Measurements from ENCODE around the gene BCAN. TPM values are rescaled to one million over a fixed set of nuclear protein-coding genes. Genes with fewer than 3 reads are reported as not detected.

The BCAN gene
- total RNA-seq, 1 donor from 2014 or later = not detected

DNA sequence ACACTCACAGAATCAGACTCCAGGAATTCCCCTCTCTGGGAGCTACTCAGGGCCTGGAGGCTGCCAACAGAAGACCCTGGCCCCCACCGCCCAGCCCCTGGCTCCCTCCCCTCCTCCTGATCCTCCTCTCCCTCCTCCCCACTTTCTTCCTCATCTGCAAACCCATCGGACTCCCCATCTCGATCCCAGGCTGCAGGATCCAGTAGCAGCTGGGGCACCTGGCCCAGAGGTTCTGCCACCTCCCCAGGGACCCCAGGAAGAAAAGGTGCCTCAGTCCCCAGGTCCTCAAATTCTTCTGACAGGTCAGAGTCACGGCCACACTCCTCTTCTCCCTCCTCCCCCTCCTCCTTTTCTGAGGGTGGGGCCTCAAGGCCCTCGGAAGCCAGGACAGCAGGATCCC, 27.9 kb downstream of the BCAN start:
- Histone ChIP-seq H3K27ac (peak overlapping the region; percentile 88 to 90), H3K4me3 (no peak overlapping the region), H3K36me3 (peaks cover 0 to 18% of the 10 kb centered on the region in 2 donors), H3K27me3 (no peaks in the 10 kb centered on the region), H3K4me1 (peaks cover 6 to 25% of the 10 kb centered on the region in 2 donors), H3K9me3 (no peaks in the 10 kb centered on the region)
- TF ChIP-seq, protein P1, sequence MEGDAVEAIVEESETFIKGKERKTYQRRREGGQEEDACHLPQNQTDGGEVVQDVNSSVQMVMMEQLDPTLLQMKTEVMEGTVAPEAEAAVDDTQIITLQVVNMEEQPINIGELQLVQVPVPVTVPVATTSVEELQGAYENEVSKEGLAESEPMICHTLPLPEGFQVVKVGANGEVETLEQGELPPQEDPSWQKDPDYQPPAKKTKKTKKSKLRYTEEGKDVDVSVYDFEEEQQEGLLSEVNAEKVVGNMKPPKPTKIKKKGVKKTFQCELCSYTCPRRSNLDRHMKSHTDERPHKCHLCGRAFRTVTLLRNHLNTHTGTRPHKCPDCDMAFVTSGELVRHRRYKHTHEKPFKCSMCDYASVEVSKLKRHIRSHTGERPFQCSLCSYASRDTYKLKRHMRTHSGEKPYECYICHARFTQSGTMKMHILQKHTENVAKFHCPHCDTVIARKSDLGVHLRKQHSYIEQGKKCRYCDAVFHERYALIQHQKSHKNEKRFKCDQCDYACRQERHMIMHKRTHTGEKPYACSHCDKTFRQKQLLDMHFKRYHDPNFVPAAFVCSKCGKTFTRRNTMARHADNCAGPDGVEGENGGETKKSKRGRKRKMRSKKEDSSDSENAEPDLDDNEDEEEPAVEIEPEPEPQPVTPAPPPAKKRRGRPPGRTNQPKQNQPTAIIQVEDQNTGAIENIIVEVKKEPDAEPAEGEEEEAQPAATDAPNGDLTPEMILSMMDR (IDR thresholded peaks at IDR 0.05) = no peak
- intact Hi-C loops (cut with DNase I) = no loop called here
- no peak for DNase-seq (ENCODE audit: low spot score in 2 of 2)

DNA sequence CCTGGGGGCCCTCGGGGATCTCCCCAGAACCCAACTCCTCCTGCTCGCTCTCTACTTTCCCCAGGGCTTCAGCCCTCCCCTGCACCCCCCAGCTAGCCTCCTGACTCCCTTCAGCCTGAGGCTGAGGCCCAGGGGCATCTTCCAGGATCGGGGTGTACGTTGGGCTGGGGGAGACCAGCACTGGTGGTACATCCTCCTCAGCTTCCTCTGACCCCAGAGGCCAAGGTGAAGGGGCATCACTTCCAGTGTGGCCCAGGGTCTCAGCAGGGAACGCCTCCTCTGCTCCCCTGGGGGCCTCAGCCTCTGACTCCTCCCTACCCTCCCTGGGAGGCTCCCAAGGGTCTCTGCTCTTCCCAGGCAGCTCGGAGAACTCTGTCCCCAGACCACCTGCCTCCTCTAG, 28.4 kb downstream of the BCAN start:
- DNase-seq (ENCODE audit: low spot score in 2 of 2) = no peak
- peak overlapping the region; percentile 26 to 49 for H3K27ac ChIP-seq
- H3K27me3 ChIP-seq = no peaks in the 10 kb centered on the region
- intact Hi-C loops (cut with DNase I) = no loop called here
- TF ChIP-seq, protein P1 (IDR thresholded peaks at IDR 0.05) = no peak
- peaks cover 0 to 18% of the 10 kb centered on the region in 2 donors for H3K36me3 ChIP-seq
- H3K4me3 ChIP-seq = no peak overlapping the region
- no peaks in the 10 kb centered on the region for H3K9me3 ChIP-seq
- peaks cover 1 to 22% of the 10 kb centered on the region in 2 donors for H3K4me1 ChIP-seq

DNA sequence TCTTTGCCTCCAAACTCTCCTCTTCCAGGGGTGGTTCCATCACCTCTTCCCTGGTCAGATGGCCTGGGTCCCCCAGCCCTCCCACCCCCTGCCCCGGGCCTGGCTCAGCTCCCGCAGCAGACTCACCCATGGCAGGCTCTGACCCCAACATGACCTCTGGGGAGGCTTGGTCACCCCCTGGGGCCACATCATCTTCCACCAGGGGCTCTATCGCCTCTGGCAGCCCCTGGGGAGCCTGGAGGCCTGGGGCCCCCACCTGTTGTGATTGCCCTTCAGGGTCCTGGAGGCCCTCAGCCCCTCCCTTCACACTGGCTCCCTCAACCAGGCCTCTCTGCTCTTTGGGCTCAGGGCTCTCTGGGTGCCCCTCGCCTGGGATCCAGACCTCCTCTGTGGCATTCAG, 28.9 kb downstream of the BCAN start:
- Histone ChIP-seq H3K9me3 (no peaks in the 10 kb centered on the region), H3K4me3 (no peak overlapping the region), H3K27me3 (no peaks in the 10 kb centered on the region), H3K36me3 (peaks cover 0 to 18% of the 10 kb centered on the region in 2 donors), H3K27ac (peak overlapping the region; percentile 2 to 26), H3K4me1 (peaks cover 0 to 17% of the 10 kb centered on the region in 2 donors)
- TF ChIP-seq, protein P1 (IDR thresholded peaks at IDR 0.05) = no peak
- no peak for DNase-seq (ENCODE audit: low spot score in 2 of 2)
- intact Hi-C loops (cut with DNase I) = no loop called here

DNA sequence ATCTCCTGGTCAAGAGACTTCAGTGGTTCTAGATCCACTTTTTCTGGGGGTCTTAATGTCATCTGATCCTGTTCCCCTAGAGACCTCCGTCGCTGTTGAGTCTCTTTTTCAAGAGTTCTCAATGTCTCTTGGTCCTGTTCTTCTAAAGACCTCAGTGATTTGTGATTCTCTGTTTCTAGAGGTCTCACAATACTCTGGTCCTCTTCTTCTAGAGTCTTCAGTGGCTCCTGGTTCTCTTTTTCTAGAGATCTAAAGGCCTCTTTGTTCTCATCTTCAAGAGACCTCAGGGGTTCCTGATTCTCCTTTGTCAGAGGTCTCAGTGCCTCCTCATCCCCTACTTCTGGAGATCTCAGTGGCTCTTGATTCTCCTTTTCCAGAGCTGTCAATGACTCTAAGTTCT, 29.9 kb downstream of the BCAN start:
- no peak for DNase-seq (ENCODE audit: low spot score in 2 of 2)
- intact Hi-C loops (cut with DNase I) = no loop called here
- no peak overlapping the region for H3K27ac ChIP-seq
- peaks cover 3 to 19% of the 10 kb centered on the region in 2 donors for H3K4me1 ChIP-seq
- H3K36me3 ChIP-seq = peaks cover 0 to 18% of the 10 kb centered on the region in 2 donors
- TF ChIP-seq, protein P1 (IDR thresholded peaks at IDR 0.05) = no peak
- H3K27me3 ChIP-seq = no peaks in the 10 kb centered on the region
- no peaks in the 10 kb centered on the region for H3K9me3 ChIP-seq
- H3K4me3 ChIP-seq = no peak overlapping the region

DNA sequence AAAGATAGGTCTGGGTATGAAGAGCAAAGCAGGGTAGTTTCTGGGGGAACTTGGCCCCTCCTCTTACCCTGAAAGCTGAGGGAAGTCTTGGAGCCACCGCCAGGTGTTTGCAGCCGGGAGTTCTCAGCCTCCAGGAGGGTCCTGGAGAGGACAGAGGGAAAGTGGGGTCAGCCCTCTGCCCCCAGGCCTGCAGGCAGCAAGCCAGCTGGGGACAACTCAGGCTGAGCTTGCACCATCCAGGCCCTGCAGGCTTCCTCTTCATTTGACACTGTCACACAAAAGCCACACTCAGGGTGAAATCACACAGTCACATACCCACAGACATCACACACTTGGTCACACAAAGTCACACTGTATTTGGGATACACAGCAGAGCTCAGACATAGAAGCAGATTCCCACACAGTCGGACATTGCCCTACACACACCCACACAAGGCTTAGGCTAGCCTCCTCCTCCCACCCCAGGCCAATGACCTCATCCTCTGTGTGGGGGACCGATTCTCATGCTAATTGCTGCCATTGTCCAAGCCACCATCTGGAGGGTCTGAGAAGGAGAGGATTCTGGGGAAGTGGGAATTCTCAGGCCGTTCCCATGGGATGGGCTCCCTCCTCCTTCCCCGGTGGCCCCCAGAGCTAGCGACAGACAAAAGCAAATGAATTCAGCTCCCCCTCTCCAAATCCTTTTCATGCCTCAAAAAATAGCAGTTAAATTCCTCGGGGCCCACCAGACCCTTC, 31.6 kb downstream of the BCAN start:
- no peaks in the 10 kb centered on the region for H3K27me3 ChIP-seq
- TF ChIP-seq, protein P1 (IDR thresholded peaks at IDR 0.05) = no peak
- intact Hi-C loops (cut with DNase I) = no loop called here
- H3K4me3 ChIP-seq = no peak overlapping the region
- H3K9me3 ChIP-seq = no peaks in the 10 kb centered on the region
- no peak overlapping the region for H3K27ac ChIP-seq
- H3K4me1 ChIP-seq = peaks cover 10 to 17% of the 10 kb centered on the region in 2 donors
- DNase-seq (ENCODE audit: low spot score in 2 of 2) = no peak
- H3K36me3 ChIP-seq = peaks cover 0 to 18% of the 10 kb centered on the region in 2 donors
